H9 (cell line): Measurements from ENCODE around the gene BAG3. TPM values are rescaled to one million over a fixed set of nuclear protein-coding genes. Genes with fewer than 3 reads are reported as not detected.

Experiments
- DNase-seq: peaks from one replicate; pipeline ENCODE4 v3.0.0-alpha.2; 2017
- H2AFZ ChIP-seq: one replicate; pipeline ENCODE4 v1.6.1; 2013; ENCODE audit warnings: mild to moderate bottlenecking, low read length, control low read depth, moderate library complexity
- H2AK5ac ChIP-seq: 2 replicates; pipeline ENCODE4 v1.6.1; 2013; ENCODE audit warnings: low read length, control low read depth, mixed read lengths; ENCODE audit not compliant: insufficient read length
- H2BK120ac ChIP-seq: one replicate; pipeline ENCODE4 v1.6.1; 2013; ENCODE audit warnings: low read depth, mild to moderate bottlenecking, low read length, control low read depth, inconsistent platforms; ENCODE audit not compliant: poor library complexity, severe bottlenecking
- H2BK12ac ChIP-seq: 2 replicates; pipeline ENCODE4 v1.6.1; 2013; ENCODE audit warnings: low read length, control low read depth, mixed read lengths, low read depth; ENCODE audit not compliant: insufficient read length
- H2BK15ac ChIP-seq: 2 replicates; pipeline ENCODE4 v1.6.1; 2013; ENCODE audit warnings: low read depth, low read length, control low read depth
- H2BK20ac ChIP-seq: one replicate; pipeline ENCODE4 v1.6.1; 2013; ENCODE audit warnings: low read depth, mild to moderate bottlenecking, low read length, control low read depth, inconsistent platforms; ENCODE audit not compliant: poor library complexity, severe bottlenecking
- H2BK5ac ChIP-seq: 2 replicates; pipeline ENCODE4 v1.6.1; 2013; ENCODE audit warnings: low read length, control low read depth, mixed read lengths; ENCODE audit not compliant: insufficient read length
- H3K14ac ChIP-seq: 2 replicates; pipeline ENCODE4 v1.6.1; 2013; ENCODE audit warnings: low read length, control low read depth; ENCODE audit not compliant: insufficient read depth
- H3K18ac ChIP-seq: 2 replicates; pipeline ENCODE4 v1.6.1; 2013; ENCODE audit warnings: low read depth, mild to moderate bottlenecking, mixed read lengths, low read length, control low read depth; ENCODE audit not compliant: insufficient read length
- H3K23ac ChIP-seq: 2 replicates; pipeline ENCODE4 v1.6.1; 2013; ENCODE audit warnings: low read length, control low read depth, mixed read lengths, low read depth; ENCODE audit not compliant: insufficient read length
- H3K23me2 ChIP-seq: 2 replicates; pipeline ENCODE4 v1.6.1; 2013; ENCODE audit warnings: low read depth, mild to moderate bottlenecking, mixed read lengths, low read length, control low read depth; ENCODE audit not compliant: insufficient read length, poor library complexity, severe bottlenecking
- H3K27ac ChIP-seq: 2 replicates; pipeline ENCODE4 v1.5.1; 2013; ENCODE audit warnings: low read length, control low read depth, mixed read lengths, low read depth; ENCODE audit not compliant: insufficient read length
- H3K27me3 ChIP-seq: 2 replicates; pipeline ENCODE4 v1.6.1; 2013; ENCODE audit warnings: low read length, control low read depth, inconsistent platforms; ENCODE audit not compliant: insufficient read depth
- H3K4ac ChIP-seq: 2 replicates; pipeline ENCODE4 v1.6.1; 2013; ENCODE audit warnings: low read depth, mild to moderate bottlenecking, control low read depth, inconsistent platforms, low read length, moderate library complexity
- H3K4me1 ChIP-seq: 2 replicates; pipeline ENCODE4 v1.6.1; 2013; ENCODE audit warnings: low read length, control low read depth, inconsistent platforms; ENCODE audit not compliant: insufficient read depth
- H3K4me2 ChIP-seq: 2 replicates; pipeline ENCODE4 v1.6.1; 2013; ENCODE audit warnings: low read length, control low read depth, mixed read lengths; ENCODE audit not compliant: insufficient read length, insufficient read depth
- H3K56ac ChIP-seq: 2 replicates; pipeline ENCODE4 v1.6.1; 2013; ENCODE audit warnings: low read depth, mild to moderate bottlenecking, mixed read lengths, low read length, control low read depth; ENCODE audit not compliant: insufficient read length
- H3K79me1 ChIP-seq: 2 replicates; pipeline ENCODE4 v1.6.1; 2013; ENCODE audit warnings: low read depth, mild to moderate bottlenecking, moderate library complexity, low read length, control low read depth, inconsistent platforms; ENCODE audit not compliant: insufficient read depth, poor library complexity, severe bottlenecking
- H3K79me2 ChIP-seq: 2 replicates; pipeline ENCODE4 v1.6.1; 2013; ENCODE audit warnings: low read length, control low read depth, inconsistent platforms; ENCODE audit not compliant: insufficient read depth
- H3K9ac ChIP-seq: 2 replicates; pipeline ENCODE4 v1.6.1; 2013; ENCODE audit warnings: low read length, control low read depth, mixed read lengths; ENCODE audit not compliant: insufficient read length; ENCODE audit errors: extremely low read depth
- H3K9me3 ChIP-seq: one replicate; pipeline ENCODE4 v1.6.1; 2013; ENCODE audit warnings: low read depth, low read length, inconsistent platforms; ENCODE audit not compliant: control insufficient read depth
- H3T11ph ChIP-seq: one replicate; pipeline ENCODE4 v1.6.1; 2013; ENCODE audit warnings: mild to moderate bottlenecking, low read length, control low read depth, inconsistent platforms
- H4K20me1 ChIP-seq: one replicate; pipeline ENCODE4 v1.6.1; 2013; ENCODE audit not compliant: control insufficient read depth, insufficient read length, insufficient read depth
- H4K5ac ChIP-seq: 2 replicates; pipeline ENCODE4 v1.6.1; 2013; ENCODE audit warnings: low read depth, mild to moderate bottlenecking, mixed read lengths, low read length, control low read depth; ENCODE audit not compliant: insufficient read length
- H4K8ac ChIP-seq: replicated peaks from 2 replicates; pipeline ENCODE4 v1.6.1; 2013; ENCODE audit warnings: low read length, control low read depth, mixed read lengths, low read depth; ENCODE audit not compliant: insufficient read length
- H4K91ac ChIP-seq: 2 replicates; pipeline ENCODE4 v1.6.1; 2013; ENCODE audit warnings: low read depth, mild to moderate bottlenecking, moderate library complexity, mixed read lengths, low read length, control low read depth; ENCODE audit not compliant: insufficient read length
- H3K27ac Mint-ChIP-seq, 3 experiments: 2 replicates in 2 of 3; 3 replicates in 1 of 3; pipeline ENCODE4 v1.8.0; 2020 to 2021; ENCODE audit warnings: mixed read lengths in 3 of 3, mild to moderate bottlenecking in 1 of 3, moderate library complexity in 1 of 3
- H3K27me3 Mint-ChIP-seq: 2 replicates; pipeline ENCODE4 v1.8.0; 2021; ENCODE audit warnings: low read depth, mild to moderate bottlenecking, moderate library complexity, mixed read lengths
- H3K36me3 Mint-ChIP-seq, 3 experiments: 2 replicates in 2 of 3; 3 replicates in 1 of 3; pipeline ENCODE4 v1.8.0; 2020 to 2021; ENCODE audit warnings: low read depth in 3 of 3, mixed read lengths in 3 of 3; ENCODE audit not compliant: insufficient read depth in 1 of 3
- H3K4me1 Mint-ChIP-seq, 2 experiments: 2 replicates each; pipeline ENCODE4 v1.8.0; 2020; ENCODE audit warnings: mixed read lengths in 2 of 2
- H3K4me3 Mint-ChIP-seq, 2 experiments: 2 replicates in 1 of 2; 3 replicates in 1 of 2; pipeline ENCODE4 v1.8.0; 2020 to 2021; ENCODE audit warnings: mild to moderate bottlenecking in 2 of 2, mixed read lengths in 2 of 2, moderate library complexity in 1 of 2
- H3K9me3 Mint-ChIP-seq, 2 experiments: 2 replicates in 1 of 2; 3 replicates in 1 of 2; pipeline ENCODE4 v1.8.0; 2020; ENCODE audit warnings: mild to moderate bottlenecking in 2 of 2, mixed read lengths in 2 of 2, moderate library complexity in 1 of 2
- WGBS: extraction: QIAGEN DNeasy Blood & Tissue Kit; methylation state at CpG from one replicate; pipeline ENCODE4 v1.1.7; 2013; ENCODE audit warnings: missing lambda C conversion rate, low lambda C conversion rate, mixed read lengths; ENCODE audit not compliant: insufficient read length; ENCODE audit errors: extremely low coverage; 5-methylcytosine and 5-hydroxymethylcytosine counted together
- total RNA-seq: library from RNA; stranded (reverse); gene quantifications from 2 replicates; pipeline ENCODE4 v1.2.1, GENCODE V29; 2021
- TF ChIP-seq, protein P1 (sequence below): fragments of 200-600 bp; sonication (generic); conservative IDR thresholded peaks from 3 replicates; pipeline ENCODE4 v1.8.0; 2021; ENCODE audit warnings: antibody characterized with exemption, mild to moderate bottlenecking

BAG3 gene
- total RNA-seq, 1 experiment from 2014 or later = 11.4 TPM

DNA sequence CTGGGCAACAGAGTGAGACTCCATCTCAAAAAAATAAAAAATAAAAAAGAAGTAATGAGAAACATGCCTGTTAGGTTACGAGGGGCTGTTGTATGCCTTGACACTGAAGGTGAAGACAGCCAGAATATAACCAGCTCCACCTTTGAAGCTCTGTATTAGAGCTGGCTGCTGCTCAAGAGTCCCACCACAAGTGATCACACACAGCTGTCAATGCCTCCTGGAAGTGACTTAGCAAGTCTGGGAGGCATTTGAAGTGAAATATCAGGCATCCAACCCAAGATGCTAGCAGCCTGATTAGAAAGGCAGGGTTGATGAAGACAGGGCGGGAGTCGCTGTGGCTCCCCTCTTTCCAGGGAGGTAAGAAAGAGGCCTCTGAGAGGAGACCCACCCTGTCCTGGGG, 40.5 kb downstream of the BAG3 start:
- Mint-ChIP-seq H3K4me3 (no peak overlapping the region), H3K4me1 (peaks cover 27% of the 10 kb centered on the region in 2 experiments), H3K27me3 (peaks cover 1% of the 10 kb centered on the region), H3K9me3 (peaks cover 5 to 8% of the 10 kb centered on the region in 2 experiments), H3K36me3 (peaks cover 0 to 2% (median 2%) of the 10 kb centered on the region in 3 experiments; a peak in 3 of 7 replicates), H3K27ac (no peak overlapping the region)
- H4K5ac ChIP-seq = no peak overlapping the region
- no peak overlapping the region for H2BK5ac ChIP-seq
- DNase-seq = no peak
- H3K79me1 ChIP-seq = no peaks in the 10 kb centered on the region
- no peak overlapping the region for H3K56ac ChIP-seq
- peaks cover 9% of the 10 kb centered on the region; the same call in 1 of the 2 replicates for H3K4me1 ChIP-seq
- no peak overlapping the region for H2AK5ac ChIP-seq
- H2BK15ac ChIP-seq = no peak overlapping the region
- H3K27me3 ChIP-seq = no peaks in the 10 kb centered on the region
- no CpG with 5 or more reads among the region's 3 CpGs for WGBS
- no peaks in the 10 kb centered on the region for H3K9me3 ChIP-seq
- H2BK12ac ChIP-seq = no peak overlapping the region
- H3K4ac ChIP-seq = no peak overlapping the region
- no peak overlapping the region for H3K18ac ChIP-seq
- no peak overlapping the region for H3K27ac ChIP-seq
- no peak overlapping the region for H2AFZ ChIP-seq
- no peak overlapping the region for H3K9ac ChIP-seq
- no peak overlapping the region for H4K91ac ChIP-seq
- H3T11ph ChIP-seq = no peak overlapping the region
- H3K4me2 ChIP-seq = no peak overlapping the region
- H3K79me2 ChIP-seq = no peaks in the 10 kb centered on the region
- no peaks in the 10 kb centered on the region for H4K20me1 ChIP-seq
- H2BK120ac ChIP-seq = no peak overlapping the region
- no peak overlapping the region for H3K14ac ChIP-seq
- no peak overlapping the region for H4K8ac ChIP-seq
- H3K23me2 ChIP-seq = no peaks in the 10 kb centered on the region
- no peak overlapping the region for H3K23ac ChIP-seq
- TF ChIP-seq, protein P1, sequence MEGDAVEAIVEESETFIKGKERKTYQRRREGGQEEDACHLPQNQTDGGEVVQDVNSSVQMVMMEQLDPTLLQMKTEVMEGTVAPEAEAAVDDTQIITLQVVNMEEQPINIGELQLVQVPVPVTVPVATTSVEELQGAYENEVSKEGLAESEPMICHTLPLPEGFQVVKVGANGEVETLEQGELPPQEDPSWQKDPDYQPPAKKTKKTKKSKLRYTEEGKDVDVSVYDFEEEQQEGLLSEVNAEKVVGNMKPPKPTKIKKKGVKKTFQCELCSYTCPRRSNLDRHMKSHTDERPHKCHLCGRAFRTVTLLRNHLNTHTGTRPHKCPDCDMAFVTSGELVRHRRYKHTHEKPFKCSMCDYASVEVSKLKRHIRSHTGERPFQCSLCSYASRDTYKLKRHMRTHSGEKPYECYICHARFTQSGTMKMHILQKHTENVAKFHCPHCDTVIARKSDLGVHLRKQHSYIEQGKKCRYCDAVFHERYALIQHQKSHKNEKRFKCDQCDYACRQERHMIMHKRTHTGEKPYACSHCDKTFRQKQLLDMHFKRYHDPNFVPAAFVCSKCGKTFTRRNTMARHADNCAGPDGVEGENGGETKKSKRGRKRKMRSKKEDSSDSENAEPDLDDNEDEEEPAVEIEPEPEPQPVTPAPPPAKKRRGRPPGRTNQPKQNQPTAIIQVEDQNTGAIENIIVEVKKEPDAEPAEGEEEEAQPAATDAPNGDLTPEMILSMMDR = no peak
- H2BK20ac ChIP-seq = no peak overlapping the region
